GM12878 (cell line): ENCODE measurements around the gene AKAP11. TPM values are rescaled to one million over a fixed set of nuclear protein-coding genes. Genes with fewer than 3 reads are reported as not detected.

Experiments used
- ASH2L ChIP-seq: fragments of 300-600, 200-600 bp; sonication (generic); IDR thresholded peaks from 2 replicates; pipeline ENCODE4 v1.6.1; 2017; ENCODE audit warnings: low read depth, mild to moderate bottlenecking, borderline replicate concordance
- BCL11A ChIP-seq: IDR thresholded peaks from 2 replicates; pipeline ENCODE4 v1.6.1; 2011; ENCODE audit warnings: low read depth, low read length
- BHLHE40 ChIP-seq, 2 experiments: fragments of 450-650 bp in 1 of 2; IDR thresholded peaks; 2 replicates each; pipeline ENCODE4 v1.6.1; 2011 to 2017; ENCODE audit warnings: low read depth in 2 of 2, borderline replicate concordance in 1 of 2, improper control_type of control experiment in 1 of 2, low read length in 1 of 2, mild to moderate bottlenecking in 1 of 2
- BRCA1 ChIP-seq: IDR thresholded peaks from 2 replicates; pipeline ENCODE4 v1.6.1; 2011; ENCODE audit warnings: low read depth, low read length, improper control_type of control experiment
- CHD1 ChIP-seq: IDR thresholded peaks from 2 replicates; pipeline ENCODE4 v1.6.1; 2012; ENCODE audit warnings: low read depth, low read length, improper control_type of control experiment
- EP300 ChIP-seq, 2 experiments: fragments of 150-350 bp in 1 of 2; IDR thresholded peaks; 2 replicates each; pipeline ENCODE4 v1.6.1; 2011 to 2012; ENCODE audit warnings: low read depth in 2 of 2, low read length in 2 of 2, borderline replicate concordance in 1 of 2, improper control_type of control experiment in 1 of 2, inconsistent platforms in 1 of 2; ENCODE audit not compliant: control insufficient read depth in 1 of 2
- ETV6 ChIP-seq, 2 experiments: fragments of 450-650 bp in 1 of 2; IDR thresholded peaks in 1 of 2; conservative IDR thresholded peaks in 1 of 2; 2 replicates each; pipeline ENCODE4 v1.6.1; 2014; ENCODE audit warnings: antibody characterized with exemption in 1 of 2, borderline replicate concordance in 1 of 2, low read depth in 1 of 2, mild to moderate bottlenecking in 1 of 2, moderate library complexity in 1 of 2
- GABPA ChIP-seq: IDR thresholded peaks from 2 replicates; pipeline ENCODE4 v1.6.1; 2014; ENCODE audit warnings: antibody characterized with exemption, low read depth, mild to moderate bottlenecking, inconsistent platforms
- HDGF ChIP-seq: fragments of 450-650 bp; IDR thresholded peaks from 2 replicates; pipeline ENCODE4 v1.6.1; 2016; ENCODE audit warnings: antibody characterized with exemption
- IRF4 ChIP-seq: IDR thresholded peaks from 2 replicates; pipeline ENCODE4 v1.6.1; 2011; ENCODE audit warnings: low read depth, low read length
- JUNB ChIP-seq: IDR thresholded peaks from 2 replicates; pipeline ENCODE4 v1.6.1; 2016; ENCODE audit warnings: antibody characterized with exemption, mild to moderate bottlenecking
- KDM1A ChIP-seq: fragments of 200-600 bp; sonication (generic); IDR thresholded peaks from 2 replicates; pipeline ENCODE4 v1.6.1; 2016; ENCODE audit warnings: borderline replicate concordance
- MEF2A ChIP-seq: IDR thresholded peaks from 2 replicates; pipeline ENCODE4 v1.6.1; 2011; ENCODE audit warnings: low read depth, mild to moderate bottlenecking, low read length, moderate library complexity; ENCODE audit not compliant: insufficient read depth
- NR2C1 ChIP-seq: fragments of 450-650 bp; IDR thresholded peaks from 2 replicates; pipeline ENCODE4 v1.6.1; 2017; ENCODE audit warnings: antibody characterized with exemption, mild to moderate bottlenecking, moderate library complexity
- NR2F1 ChIP-seq: fragments of 450-650 bp; conservative IDR thresholded peaks from 2 replicates; pipeline ENCODE4 v1.6.1; 2017; ENCODE audit warnings: mild to moderate bottlenecking
- NRF1 ChIP-seq: conservative IDR thresholded peaks from 2 replicates; pipeline ENCODE4 v1.6.1; 2011; ENCODE audit warnings: mild to moderate bottlenecking, low read depth, low read length, improper control_type of control experiment
- PAX5 ChIP-seq: IDR thresholded peaks from 2 replicates; pipeline ENCODE4 v1.6.1; 2011; ENCODE audit warnings: low read depth, low read length, borderline replicate concordance
- RAD51 ChIP-seq: fragments of 450-650 bp; IDR thresholded peaks from 2 replicates; pipeline ENCODE4 v1.6.1; 2016; ENCODE audit warnings: moderate library complexity, mild to moderate bottlenecking, inconsistent platforms
- SIX5 ChIP-seq: IDR thresholded peaks from 2 replicates; pipeline ENCODE4 v1.6.1; 2011; ENCODE audit warnings: mild to moderate bottlenecking, low read depth, low read length, moderate library complexity; ENCODE audit not compliant: severe bottlenecking
- SPI1 ChIP-seq: IDR thresholded peaks from 2 replicates; pipeline ENCODE4 v1.6.1; 2011; ENCODE audit warnings: low read depth, mild to moderate bottlenecking, low read length, moderate library complexity, borderline replicate concordance; ENCODE audit not compliant: insufficient read depth
- SREBF1 ChIP-seq: IDR thresholded peaks from 2 replicates; pipeline ENCODE4 v1.6.1; 2012; ENCODE audit warnings: mild to moderate bottlenecking, low read length
- SREBF2 ChIP-seq: IDR thresholded peaks from 2 replicates; pipeline ENCODE4 v1.6.1; 2012; ENCODE audit warnings: mild to moderate bottlenecking, low read length
- SRF ChIP-seq, 2 experiments: IDR thresholded peaks; 2 replicates each; pipeline ENCODE4 v1.6.1; 2011; ENCODE audit warnings: low read depth in 2 of 2, low read length in 2 of 2, mild to moderate bottlenecking in 1 of 2, moderate library complexity in 1 of 2
- SUPT20H ChIP-seq: IDR thresholded peaks from 2 replicates; pipeline ENCODE4 v1.6.1; 2011; ENCODE audit warnings: low read depth, mild to moderate bottlenecking, low read length, moderate library complexity, borderline replicate concordance; ENCODE audit not compliant: control insufficient read depth
- TARDBP ChIP-seq: IDR thresholded peaks from 2 replicates; pipeline ENCODE4 v1.6.1; 2016; ENCODE audit warnings: borderline replicate concordance
- YY1 ChIP-seq: IDR thresholded peaks from 2 replicates; pipeline ENCODE4 v1.6.1; 2011; ENCODE audit warnings: low read depth, mild to moderate bottlenecking, low read length
- ZNF24 ChIP-seq: fragments of 450-650 bp; IDR thresholded peaks from 2 replicates; pipeline ENCODE4 v1.6.1; 2017; ENCODE audit warnings: antibody characterized with exemption, mild to moderate bottlenecking
- polyA plus RNA-seq, 11 experiments: library from polyadenylated mRNA; depleted of rRNA in 4 of 11; unstranded in 6 of 11; stranded (reverse) in 5 of 11; fragments of >200 nt; fragmentation: Nextera tagmentation in 4 of 11; fragmentation: Illumina TruSeq in 1 of 11; extraction: Ambion mirVana in 4 of 11; extraction: Trizol in 1 of 11; gene quantifications; 1 replicate in 1 of 11; 2 replicates in 10 of 11; pipeline versions ENCODE4 v1.2.1 to v1.2.3, GENCODE V29; 2011 to 2016; ENCODE audit warnings: inconsistent platforms in 2 of 11, missing spikeins in 2 of 11, low read depth in 1 of 11
- total RNA-seq, 4 experiments: library from RNA; depleted of rRNA in 3 of 4; stranded (reverse); fragments of >200 nt in 3 of 4; fragmentation: Illumina TruSeq in 1 of 4; extraction: Trizol in 1 of 4; gene quantifications; 2 replicates each; pipeline versions ENCODE4 v1.2.1 to v1.2.3, GENCODE V29; 2013 to 2021
- TF ChIP-seq, protein P1 (sequence below): IDR thresholded peaks from 2 replicates; pipeline ENCODE4 v1.6.1; 2011; ENCODE audit warnings: borderline replicate concordance, low read depth, mild to moderate bottlenecking, moderate library complexity, mixed read lengths, low read length; ENCODE audit not compliant: insufficient read depth; ENCODE audit errors: extremely low read length

The AKAP11 gene
- total and polyA plus RNA-seq, 10 of the 15 experiments (the other 5 are each of a cell fraction or from before 2014, with no cell fraction given): 4.8 to 36.8 (median 17.9) TPM

- TF ChIP-seq SIX5: no peak
- TF ChIP-seq GABPA: no peak
- peak; percentile 46 for TF ChIP-seq JUNB
- TF ChIP-seq NR2F1: no peak
- no peak for TF ChIP-seq ZNF24
- TF ChIP-seq BCL11A: no peak
- no peak for TF ChIP-seq SREBF2
- no peak for TF ChIP-seq BRCA1
- TF ChIP-seq, protein P1, sequence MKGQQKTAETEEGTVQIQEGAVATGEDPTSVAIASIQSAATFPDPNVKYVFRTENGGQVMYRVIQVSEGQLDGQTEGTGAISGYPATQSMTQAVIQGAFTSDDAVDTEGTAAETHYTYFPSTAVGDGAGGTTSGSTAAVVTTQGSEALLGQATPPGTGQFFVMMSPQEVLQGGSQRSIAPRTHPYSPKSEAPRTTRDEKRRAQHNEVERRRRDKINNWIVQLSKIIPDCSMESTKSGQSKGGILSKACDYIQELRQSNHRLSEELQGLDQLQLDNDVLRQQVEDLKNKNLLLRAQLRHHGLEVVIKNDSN: no peak
- TF ChIP-seq PAX5: no peak
- peak in 1 of 2 experiments; percentile 72; a peak in 1 of 4 replicates for TF ChIP-seq ETV6 (conservative IDR thresholded peaks at IDR 0.05 in 1 of 2, IDR thresholded peaks at IDR 0.05 in 1 of 2; ENCODE audit: borderline replicate concordance in 1 of 2, low read depth in 1 of 2)
- TF ChIP-seq CHD1: no peak
- no peak for TF ChIP-seq ASH2L
- no peak for TF ChIP-seq SREBF1
- TF ChIP-seq NRF1: no peak
- TF ChIP-seq YY1: 0 out of 2 replicates have a peak, but pooled peaks have one; percentile 29
- no peak for TF ChIP-seq SUPT20H
- no peak for TF ChIP-seq SPI1
- 0 out of 2 replicates have a peak, but pooled peaks have one; percentile 34 for TF ChIP-seq MEF2A
- no peak for TF ChIP-seq KDM1A
- TF ChIP-seq EP300 (IDR thresholded peaks at IDR 0.05; ENCODE audit: borderline replicate concordance in 1 of 2, control insufficient read depth in 1 of 2, low read depth in 2 of 2, low read length in 2 of 2): no peak
- no peak for TF ChIP-seq HDGF
- no peak for TF ChIP-seq RAD51
- no peak for TF ChIP-seq BHLHE40 (IDR thresholded peaks at IDR 0.05; ENCODE audit: borderline replicate concordance in 1 of 2, low read depth in 2 of 2, low read length in 1 of 2)
- 0 out of 2 replicates have a peak, but pooled peaks have one; percentile 33 for TF ChIP-seq IRF4
- TF ChIP-seq TARDBP: no peak
- no peak for TF ChIP-seq NR2C1
- no peak for TF ChIP-seq SRF (IDR thresholded peaks at IDR 0.05; ENCODE audit: low read depth in 2 of 2, low read length in 2 of 2)
These were observed 82.5 kb downstream of the AKAP11 start (continued) for GRCh38 chr13:42354241-42355091.
